Osteocyte (in vitro differentiated cells): Measurements from ENCODE around the gene ENTREP1. TPM values are rescaled to one million over a fixed set of nuclear protein-coding genes. Genes with fewer than 3 reads are reported as not detected.

Source experiments
- DNase-seq: peaks from one replicate; pipeline ENCODE4 v3.0.0; 2021; ENCODE audit warnings: mixed read lengths; ENCODE audit not compliant: unreplicated experiment; ENCODE audit errors: extremely low spot score
- H3K27ac Mint-ChIP-seq: one replicate; pipeline ENCODE4 v1.8.0; 2021; ENCODE audit warnings: mild to moderate bottlenecking, mixed read lengths; ENCODE audit not compliant: unreplicated experiment
- H3K27me3 Mint-ChIP-seq: one replicate; pipeline ENCODE4 v1.8.0; 2021; ENCODE audit warnings: mixed read lengths; ENCODE audit not compliant: unreplicated experiment
- H3K36me3 Mint-ChIP-seq: one replicate; pipeline ENCODE4 v1.8.0; 2021; ENCODE audit warnings: mixed read lengths; ENCODE audit not compliant: unreplicated experiment
- H3K4me1 Mint-ChIP-seq: one replicate; pipeline ENCODE4 v1.8.0; 2021; ENCODE audit warnings: mixed read lengths; ENCODE audit not compliant: unreplicated experiment
- H3K4me3 Mint-ChIP-seq: one replicate; pipeline ENCODE4 v1.8.0; 2021; ENCODE audit warnings: mild to moderate bottlenecking, moderate library complexity, mixed read lengths; ENCODE audit not compliant: unreplicated experiment
- H3K9me3 Mint-ChIP-seq: one replicate; pipeline ENCODE4 v1.8.0; 2021; ENCODE audit warnings: mixed read lengths; ENCODE audit not compliant: unreplicated experiment
- total RNA-seq: library from RNA; stranded (reverse); gene quantifications from 2 replicates; pipeline ENCODE4 v1.2.1, GENCODE V29; 2021
- TF ChIP-seq, protein P1 (sequence below): fragments of 200-600 bp; sonication (generic); IDR thresholded peaks from 2 replicates; pipeline ENCODE4 v1.5.0; 2021; ENCODE audit warnings: antibody characterized with exemption, mild to moderate bottlenecking, moderate library complexity

ENTREP1 gene
- total RNA-seq, 1 donor from 2014 or later = 0.24 TPM

DNA sequence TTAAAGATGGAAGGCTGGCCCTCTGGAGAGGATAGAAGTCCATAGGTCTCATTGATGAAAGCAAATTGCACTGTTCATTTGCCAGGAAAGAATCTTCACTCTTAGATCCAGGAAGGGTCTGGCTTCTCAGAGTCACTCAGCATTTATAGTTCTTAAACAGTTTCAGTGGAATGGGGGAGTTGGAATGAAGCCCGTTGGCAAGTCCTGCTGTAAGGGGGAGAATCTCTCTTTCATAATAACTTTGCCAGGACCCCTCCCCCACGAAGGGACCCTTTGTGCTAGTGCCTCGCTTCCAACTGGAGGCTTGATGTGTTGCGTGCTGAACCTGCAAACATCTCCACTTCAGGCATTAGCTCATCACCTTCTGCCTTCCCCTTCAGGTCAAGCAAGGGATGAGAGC lies 57.1 kb downstream of the ENTREP1 start:
- no peak for DNase-seq
- peaks cover 2% of the 10 kb centered on the region for H3K27me3 Mint-ChIP-seq
- H3K27ac Mint-ChIP-seq = no peak overlapping the region
- no peak overlapping the region for H3K4me3 Mint-ChIP-seq
- TF ChIP-seq, protein P1, sequence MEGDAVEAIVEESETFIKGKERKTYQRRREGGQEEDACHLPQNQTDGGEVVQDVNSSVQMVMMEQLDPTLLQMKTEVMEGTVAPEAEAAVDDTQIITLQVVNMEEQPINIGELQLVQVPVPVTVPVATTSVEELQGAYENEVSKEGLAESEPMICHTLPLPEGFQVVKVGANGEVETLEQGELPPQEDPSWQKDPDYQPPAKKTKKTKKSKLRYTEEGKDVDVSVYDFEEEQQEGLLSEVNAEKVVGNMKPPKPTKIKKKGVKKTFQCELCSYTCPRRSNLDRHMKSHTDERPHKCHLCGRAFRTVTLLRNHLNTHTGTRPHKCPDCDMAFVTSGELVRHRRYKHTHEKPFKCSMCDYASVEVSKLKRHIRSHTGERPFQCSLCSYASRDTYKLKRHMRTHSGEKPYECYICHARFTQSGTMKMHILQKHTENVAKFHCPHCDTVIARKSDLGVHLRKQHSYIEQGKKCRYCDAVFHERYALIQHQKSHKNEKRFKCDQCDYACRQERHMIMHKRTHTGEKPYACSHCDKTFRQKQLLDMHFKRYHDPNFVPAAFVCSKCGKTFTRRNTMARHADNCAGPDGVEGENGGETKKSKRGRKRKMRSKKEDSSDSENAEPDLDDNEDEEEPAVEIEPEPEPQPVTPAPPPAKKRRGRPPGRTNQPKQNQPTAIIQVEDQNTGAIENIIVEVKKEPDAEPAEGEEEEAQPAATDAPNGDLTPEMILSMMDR = no peak
- no peaks in the 10 kb centered on the region for H3K36me3 Mint-ChIP-seq
- peaks cover 22% of the 10 kb centered on the region for H3K4me1 Mint-ChIP-seq
- H3K9me3 Mint-ChIP-seq = no peaks in the 10 kb centered on the region

DNA sequence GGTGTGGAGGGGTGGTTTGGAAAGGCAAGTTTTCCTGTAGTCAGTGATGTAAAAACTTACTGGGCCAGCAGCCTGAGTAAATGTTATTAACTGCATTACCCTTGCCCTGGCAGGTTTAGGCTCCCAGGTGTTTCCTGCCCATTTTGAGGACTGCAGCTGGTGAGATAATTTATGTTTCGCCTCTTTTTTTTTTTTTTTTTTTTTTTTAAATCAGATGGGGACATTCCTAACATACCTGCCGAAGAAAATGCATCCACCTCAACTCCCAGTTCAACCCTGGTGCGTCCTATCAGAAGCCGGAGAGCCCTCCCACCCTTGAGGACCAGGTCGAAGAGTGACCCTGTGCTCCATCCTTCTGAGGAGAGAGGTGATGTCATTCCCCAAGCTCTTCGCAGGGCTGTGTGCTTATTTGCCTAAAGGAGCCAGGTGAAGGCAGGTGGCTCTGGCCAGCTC lies 60.6 kb downstream of the ENTREP1 start:
- Mint-ChIP-seq H3K4me1 (no peaks in the 10 kb centered on the region), H3K4me3 (no peak overlapping the region), H3K9me3 (no peaks in the 10 kb centered on the region), H3K36me3 (no peaks in the 10 kb centered on the region), H3K27ac (no peak overlapping the region), H3K27me3 (peaks cover 18% of the 10 kb centered on the region)
- TF ChIP-seq, protein P1 = no peak
- no peak for DNase-seq

DNA sequence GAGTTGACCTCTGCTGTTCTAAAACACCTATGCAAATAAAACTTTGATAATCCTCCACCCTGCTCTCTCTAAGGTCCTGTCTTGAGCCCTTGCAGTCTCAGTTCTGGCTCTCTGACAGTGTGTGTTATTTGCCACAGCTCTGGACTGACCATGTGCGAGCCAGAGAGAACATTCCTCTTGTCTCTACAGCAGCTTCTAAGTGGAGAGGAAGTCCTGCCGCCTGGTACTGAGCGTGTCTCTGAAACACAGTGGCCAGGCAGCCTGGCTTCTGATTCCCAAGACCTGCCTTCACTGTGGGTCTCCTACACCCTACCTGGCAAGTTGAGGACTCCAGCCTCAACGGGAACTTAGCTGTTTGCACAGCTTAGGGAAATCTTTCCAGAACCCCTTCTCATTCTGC lies 61.6 kb downstream of the ENTREP1 start:
- H3K27ac Mint-ChIP-seq = no peak overlapping the region
- peaks cover 18% of the 10 kb centered on the region for H3K27me3 Mint-ChIP-seq
- DNase-seq = no peak
- H3K36me3 Mint-ChIP-seq = no peaks in the 10 kb centered on the region
- no peaks in the 10 kb centered on the region for H3K4me1 Mint-ChIP-seq
- H3K9me3 Mint-ChIP-seq = no peaks in the 10 kb centered on the region
- TF ChIP-seq, protein P1 = no peak
- no peak overlapping the region for H3K4me3 Mint-ChIP-seq

DNA sequence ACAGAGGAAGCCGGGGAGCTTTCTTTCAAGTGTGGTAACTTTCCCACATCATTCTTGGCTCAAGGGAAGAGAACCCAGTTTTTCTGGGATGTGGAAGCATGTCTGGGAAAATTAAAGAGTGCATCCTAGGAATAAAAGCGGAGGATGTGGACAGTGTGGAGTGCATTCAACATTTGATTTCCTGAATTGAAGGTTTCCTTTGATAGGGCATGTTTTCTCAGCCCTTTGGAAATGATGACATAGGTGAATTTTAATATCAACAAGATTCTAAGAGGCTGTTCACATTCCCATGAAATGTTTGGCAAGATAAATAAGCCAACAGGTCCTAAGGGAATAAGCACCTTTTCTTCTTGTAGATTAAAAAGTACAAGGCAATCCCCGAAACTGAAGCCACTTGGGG lies 63.6 kb downstream of the ENTREP1 start:
- DNase-seq = no peak
- no peaks in the 10 kb centered on the region for H3K36me3 Mint-ChIP-seq
- H3K9me3 Mint-ChIP-seq = no peaks in the 10 kb centered on the region

DNA sequence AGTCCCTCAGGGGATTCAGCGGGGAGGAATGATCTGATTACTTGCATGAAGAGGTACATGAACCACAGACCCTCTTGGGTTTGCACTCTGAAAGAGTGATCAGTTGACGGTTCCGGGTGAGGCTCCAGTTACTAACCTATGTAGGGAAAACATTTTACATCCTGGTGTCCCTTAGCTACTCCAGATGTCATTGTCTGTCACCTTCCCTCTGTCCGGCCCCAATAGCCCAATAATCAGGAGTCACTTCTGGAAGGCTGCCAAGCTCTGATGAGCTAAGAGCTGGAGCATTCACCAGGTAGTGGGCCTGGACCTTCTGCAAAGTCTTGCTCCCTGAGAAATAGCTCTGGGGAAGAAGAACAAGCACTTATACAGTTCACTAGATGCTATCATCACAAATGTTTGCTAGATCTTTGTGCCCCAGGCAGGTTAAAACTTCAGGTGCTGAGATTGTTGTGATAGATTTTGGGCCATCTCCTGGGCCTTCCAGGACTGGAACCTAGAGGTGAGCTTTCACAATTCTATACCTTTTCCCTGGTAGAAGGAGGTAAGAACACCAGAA lies 64.5 kb downstream of the ENTREP1 start:
- TF ChIP-seq, protein P1 = no peak
- Mint-ChIP-seq H3K27me3 (peaks cover 16% of the 10 kb centered on the region), H3K27ac (no peak overlapping the region), H3K4me1 (peaks cover 4% of the 10 kb centered on the region), H3K36me3 (no peaks in the 10 kb centered on the region), H3K4me3 (no peak overlapping the region), H3K9me3 (no peaks in the 10 kb centered on the region)
- DNase-seq = no peak

More for the DNA sequence above, 63.6 kb downstream of the ENTREP1 start:
- H3K4me1 Mint-ChIP-seq = peaks cover 4% of the 10 kb centered on the region
- H3K27ac Mint-ChIP-seq = no peak overlapping the region
- TF ChIP-seq, protein P1 = no peak
- peaks cover 16% of the 10 kb centered on the region for H3K27me3 Mint-ChIP-seq
- H3K4me3 Mint-ChIP-seq = no peak overlapping the region
